Measurements from ENCODE around the gene SETX.

The SETX gene

GRCh38 chr9:132356324-132356924, 1.6 kb upstream of the SETX start:
- DNase-seq: no peak

- no peak for DNase-seq
These were observed 3.3 kb downstream of the SETX start for GRCh38 chr9:132351404-132352045.

- DNase-seq: no peak
These were observed 3.9 kb downstream of the SETX start for GRCh38 chr9:132350861-132351315.

GRCh38 chr9:132348676-132349075, 6.1 kb downstream of the SETX start:
- DNase-seq: no peak

- DNase-seq: no peak
These were observed 8.6 kb downstream of the SETX start for GRCh38 chr9:132346177-132346576.

GRCh38 chr9:132341177-132341840, 13.5 kb downstream of the SETX start:
- DNase-seq: no peak

- no peak for DNase-seq
These were observed 20.4 kb downstream of the SETX start for GRCh38 chr9:132334364-132334763.

GRCh38 chr9:132333556-132333955, 21.2 kb downstream of the SETX start:
- no peak for DNase-seq

- DNase-seq: no peak
These were observed 26.2 kb downstream of the SETX start for GRCh38 chr9:132328580-132328979.

- DNase-seq: peak; percentile 21
These were observed 27.2 kb downstream of the SETX start for GRCh38 chr9:132327537-132327936.

- no peak for DNase-seq
These were observed 30.4 kb downstream of the SETX start for GRCh38 chr9:132324425-132324824.

GRCh38 chr9:132319421-132320110, 35.2 kb downstream of the SETX start:
- DNase-seq: no peak

GRCh38 chr9:132312873-132313272, 41.9 kb downstream of the SETX start:
- DNase-seq: no peak

- DNase-seq: no peak
These were observed 42.4 kb downstream of the SETX start for GRCh38 chr9:132312426-132312825.

- no peak for DNase-seq
These were observed 42.8 kb downstream of the SETX start for GRCh38 chr9:132311978-132312377.

GRCh38 chr9:132309056-132309455, 45.7 kb downstream of the SETX start:
- DNase-seq: no peak

GRCh38 chr9:132301521-132301920, 53.3 kb downstream of the SETX start:
- DNase-seq: no peak

GRCh38 chr9:132299221-132299620, 55.6 kb downstream of the SETX start:
- no peak for DNase-seq

GRCh38 chr9:132295181-132295580, 59.6 kb downstream of the SETX start:
- no peak for DNase-seq

GRCh38 chr9:132293145-132293721, 61.6 kb downstream of the SETX start:
- no peak for DNase-seq

- DNase-seq: no peak
These were observed 65.8 kb downstream of the SETX start for GRCh38 chr9:132288966-132289365.

GRCh38 chr9:132288361-132288760, 66.4 kb downstream of the SETX start:
- DNase-seq: no peak

- DNase-seq: no peak
These were observed 67.5 kb downstream of the SETX start for GRCh38 chr9:132287256-132287760.

Data from right hindlimb (tissue), 1 donor.